Astrocyte (in vitro differentiated cells and primary cell): ENCODE results near the gene CRNN. TPM values are rescaled to one million over a fixed set of nuclear protein-coding genes. Genes with fewer than 3 reads are reported as not detected.

Source experiments
- DNase-seq: peaks from one replicate; pipeline ENCODE4 v3.0.0-alpha.2; 2010; ENCODE audit warnings: low read depth
- FAIRE-seq: peaks from 2 replicates; lab custom pipeline; 2011; peaks lifted over from hg19 to GRCh38; lab: Jason Lieb, UNC
- H2AFZ ChIP-seq: 2 replicates; pipeline ENCODE4 v1.6.0; 2012; ENCODE audit warnings: low read depth, low read length, inconsistent platforms
- H3K27ac ChIP-seq: 2 replicates; pipeline ENCODE4 v1.5.1; 2011; ENCODE audit warnings: low read depth, low read length, inconsistent platforms
- H3K27me3 ChIP-seq: 2 replicates; pipeline ENCODE4 v1.6.0; 2011; ENCODE audit warnings: low read length, inconsistent platforms; ENCODE audit not compliant: insufficient read depth
- H3K36me3 ChIP-seq: 2 replicates; pipeline ENCODE4 v1.5.1; 2011; ENCODE audit warnings: low read length, inconsistent platforms; ENCODE audit not compliant: insufficient read depth
- H3K4me1 ChIP-seq: 2 replicates; pipeline ENCODE4 v1.5.1; 2011; ENCODE audit warnings: low read length, inconsistent platforms; ENCODE audit not compliant: insufficient read depth
- H3K4me2 ChIP-seq: 2 replicates; pipeline ENCODE4 v1.6.0; 2012; ENCODE audit warnings: low read length, inconsistent platforms
- H3K4me3 ChIP-seq: 2 replicates; pipeline ENCODE4 v1.5.1; 2011; ENCODE audit warnings: low read depth, mild to moderate bottlenecking, low read length, inconsistent platforms; ENCODE audit not compliant: insufficient read depth
- H3K79me2 ChIP-seq: 2 replicates; pipeline ENCODE4 v1.6.0; 2012; ENCODE audit warnings: mild to moderate bottlenecking, low read length, inconsistent platforms; ENCODE audit not compliant: insufficient read depth
- H3K9ac ChIP-seq: 2 replicates; pipeline ENCODE4 v1.6.0; 2012; ENCODE audit warnings: mild to moderate bottlenecking, low read length, inconsistent platforms
- H3K9me3 ChIP-seq: 2 replicates; pipeline ENCODE4 v1.5.1; 2012; ENCODE audit warnings: low read depth, mild to moderate bottlenecking, low read length, inconsistent platforms; ENCODE audit not compliant: insufficient read depth
- H4K20me1 ChIP-seq: 2 replicates; pipeline ENCODE4 v1.6.0; 2012; ENCODE audit warnings: low read length, inconsistent platforms; ENCODE audit not compliant: insufficient read depth
- H3K27ac Mint-ChIP-seq: one replicate; pipeline ENCODE4 v1.8.0; 2021; ENCODE audit warnings: mild to moderate bottlenecking, mixed read lengths; ENCODE audit not compliant: unreplicated experiment
- H3K27me3 Mint-ChIP-seq: one replicate; pipeline ENCODE4 v1.8.0; 2021; ENCODE audit warnings: low read depth, mixed read lengths; ENCODE audit not compliant: unreplicated experiment
- H3K36me3 Mint-ChIP-seq: one replicate; pipeline ENCODE4 v1.8.0; 2021; ENCODE audit warnings: low read depth, mixed read lengths; ENCODE audit not compliant: unreplicated experiment
- H3K4me1 Mint-ChIP-seq: one replicate; pipeline ENCODE4 v1.8.0; 2021; ENCODE audit warnings: low read depth, mixed read lengths; ENCODE audit not compliant: unreplicated experiment
- H3K4me3 Mint-ChIP-seq: one replicate; pipeline ENCODE4 v1.8.0; 2021; ENCODE audit warnings: mild to moderate bottlenecking, moderate library complexity, mixed read lengths; ENCODE audit not compliant: unreplicated experiment
- H3K9me3 Mint-ChIP-seq: one replicate; pipeline ENCODE4 v1.8.0; 2021; ENCODE audit warnings: mild to moderate bottlenecking, mixed read lengths; ENCODE audit not compliant: unreplicated experiment
- EZH2 ChIP-seq: IDR thresholded peaks from 2 replicates; pipeline ENCODE4 v1.6.1; 2012; ENCODE audit warnings: mild to moderate bottlenecking, low read length, inconsistent platforms; ENCODE audit not compliant: insufficient read depth
- total RNA-seq: library from RNA; stranded (reverse); gene quantifications from 2 replicates; pipeline ENCODE4 v1.2.1, GENCODE V29; 2021
- TF ChIP-seq, protein P1 (sequence below): IDR thresholded peaks from 2 replicates; pipeline ENCODE4 v1.5.1; 2011; ENCODE audit warnings: low read depth, mild to moderate bottlenecking, inconsistent platforms, low read length, moderate library complexity; ENCODE audit not compliant: insufficient read depth

Gene CRNN
- total RNA-seq, 1 donor from 2014 or later, result not detected

DNA sequence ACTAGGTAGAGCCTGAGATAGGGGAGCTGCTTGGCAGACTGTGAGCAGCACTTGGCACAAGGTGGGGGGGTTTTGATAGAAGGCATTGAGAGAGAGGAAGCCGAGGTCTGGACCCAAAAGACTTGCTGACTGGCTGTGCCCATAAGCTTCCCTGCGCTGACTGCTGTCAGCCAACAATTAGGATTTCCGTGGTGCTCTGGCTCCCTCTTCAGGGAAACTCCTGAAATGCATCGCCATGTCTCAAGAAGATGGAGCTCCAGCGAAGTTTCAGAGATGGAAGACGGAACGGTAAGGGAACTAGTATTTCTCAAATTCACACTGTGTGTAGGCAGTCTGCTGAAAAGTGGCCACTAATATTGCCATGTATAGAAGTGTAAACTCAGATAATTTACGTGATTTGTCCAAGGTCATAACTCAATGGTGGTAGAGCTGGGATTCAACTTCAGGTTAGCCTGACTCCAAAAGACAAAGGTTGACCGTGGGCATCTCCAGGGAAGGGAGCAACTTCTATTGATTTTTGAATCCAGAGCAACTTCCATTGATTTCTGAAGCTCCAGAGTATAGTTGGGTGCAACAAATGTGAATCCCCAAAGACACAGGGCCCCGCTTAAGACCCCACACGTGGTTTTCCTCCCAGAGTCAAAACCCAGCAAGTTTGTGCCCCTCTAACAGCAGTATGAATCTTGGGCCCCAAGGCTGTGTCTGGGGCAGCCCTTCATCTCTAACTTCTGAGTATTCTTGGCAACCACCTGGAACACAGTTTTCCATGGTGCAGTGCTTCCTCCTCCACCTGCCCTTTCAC, 44.5 kb upstream of the CRNN start:
- Histone ChIP-seq H3K9me3 (no peaks in the 10 kb centered on the region), H3K4me1 (no peaks in the 10 kb centered on the region), H3K27ac (no peak overlapping the region), H3K27me3 (peaks cover 2% of the 10 kb centered on the region), H4K20me1 (no peaks in the 10 kb centered on the region), H2AFZ (no peak overlapping the region), H3K4me3 (no peak overlapping the region), H3K4me2 (no peak overlapping the region), H3K9ac (no peak overlapping the region), H3K36me3 (no peaks in the 10 kb centered on the region), H3K79me2 (no peaks in the 10 kb centered on the region)
- Mint-ChIP-seq H3K36me3 (no peaks in the 10 kb centered on the region), H3K4me3 (no peak overlapping the region), H3K27me3 (peaks cover 2% of the 10 kb centered on the region), H3K9me3 (no peaks in the 10 kb centered on the region), H3K4me1 (no peaks in the 10 kb centered on the region), H3K27ac (no peak overlapping the region)
- peak; percentile 59 for FAIRE-seq
- no peak for TF ChIP-seq EZH2
- TF ChIP-seq, protein P1, sequence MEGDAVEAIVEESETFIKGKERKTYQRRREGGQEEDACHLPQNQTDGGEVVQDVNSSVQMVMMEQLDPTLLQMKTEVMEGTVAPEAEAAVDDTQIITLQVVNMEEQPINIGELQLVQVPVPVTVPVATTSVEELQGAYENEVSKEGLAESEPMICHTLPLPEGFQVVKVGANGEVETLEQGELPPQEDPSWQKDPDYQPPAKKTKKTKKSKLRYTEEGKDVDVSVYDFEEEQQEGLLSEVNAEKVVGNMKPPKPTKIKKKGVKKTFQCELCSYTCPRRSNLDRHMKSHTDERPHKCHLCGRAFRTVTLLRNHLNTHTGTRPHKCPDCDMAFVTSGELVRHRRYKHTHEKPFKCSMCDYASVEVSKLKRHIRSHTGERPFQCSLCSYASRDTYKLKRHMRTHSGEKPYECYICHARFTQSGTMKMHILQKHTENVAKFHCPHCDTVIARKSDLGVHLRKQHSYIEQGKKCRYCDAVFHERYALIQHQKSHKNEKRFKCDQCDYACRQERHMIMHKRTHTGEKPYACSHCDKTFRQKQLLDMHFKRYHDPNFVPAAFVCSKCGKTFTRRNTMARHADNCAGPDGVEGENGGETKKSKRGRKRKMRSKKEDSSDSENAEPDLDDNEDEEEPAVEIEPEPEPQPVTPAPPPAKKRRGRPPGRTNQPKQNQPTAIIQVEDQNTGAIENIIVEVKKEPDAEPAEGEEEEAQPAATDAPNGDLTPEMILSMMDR, result peak; percentile 78
- DNase-seq, result peak; percentile 45

DNA sequence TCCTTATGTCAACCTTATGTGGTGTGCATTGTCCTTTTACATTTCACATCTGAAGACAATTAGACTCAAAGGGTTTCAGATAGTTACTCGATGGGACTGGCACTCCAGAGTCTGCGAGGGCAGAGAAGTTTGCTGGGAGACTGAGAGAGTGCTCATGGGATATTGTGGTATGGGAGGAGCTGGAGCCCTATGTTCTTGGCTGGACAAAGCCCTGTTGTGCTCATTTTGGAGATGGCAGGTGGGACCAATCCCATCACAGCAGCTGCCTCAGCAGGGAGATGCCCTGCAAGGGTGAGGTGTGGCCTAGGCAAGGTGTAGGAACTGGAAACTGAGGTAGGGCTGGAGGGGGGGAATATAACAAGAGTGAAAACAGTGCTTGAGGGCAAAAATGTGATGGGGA, 43.5 kb upstream of the CRNN start:
- Mint-ChIP-seq H3K36me3 (no peaks in the 10 kb centered on the region), H3K9me3 (no peaks in the 10 kb centered on the region), H3K4me3 (no peak overlapping the region), H3K27ac (no peak overlapping the region), H3K4me1 (no peaks in the 10 kb centered on the region), H3K27me3 (peaks cover 2% of the 10 kb centered on the region)
- no peak overlapping the region for H3K9ac ChIP-seq
- H3K9me3 ChIP-seq, result no peaks in the 10 kb centered on the region
- no peaks in the 10 kb centered on the region for H3K79me2 ChIP-seq
- H3K4me2 ChIP-seq, result no peak overlapping the region
- FAIRE-seq (no peak), DNase-seq (no peak)
- H3K4me3 ChIP-seq, result no peak overlapping the region
- TF ChIP-seq, protein P1, result no peak
- no peak for TF ChIP-seq EZH2
- no peak overlapping the region for H2AFZ ChIP-seq
- H3K36me3 ChIP-seq, result no peaks in the 10 kb centered on the region
- no peaks in the 10 kb centered on the region for H3K4me1 ChIP-seq
- H3K27ac ChIP-seq, result no peak overlapping the region
- no peaks in the 10 kb centered on the region for H4K20me1 ChIP-seq
- peaks cover 2% of the 10 kb centered on the region for H3K27me3 ChIP-seq

DNA sequence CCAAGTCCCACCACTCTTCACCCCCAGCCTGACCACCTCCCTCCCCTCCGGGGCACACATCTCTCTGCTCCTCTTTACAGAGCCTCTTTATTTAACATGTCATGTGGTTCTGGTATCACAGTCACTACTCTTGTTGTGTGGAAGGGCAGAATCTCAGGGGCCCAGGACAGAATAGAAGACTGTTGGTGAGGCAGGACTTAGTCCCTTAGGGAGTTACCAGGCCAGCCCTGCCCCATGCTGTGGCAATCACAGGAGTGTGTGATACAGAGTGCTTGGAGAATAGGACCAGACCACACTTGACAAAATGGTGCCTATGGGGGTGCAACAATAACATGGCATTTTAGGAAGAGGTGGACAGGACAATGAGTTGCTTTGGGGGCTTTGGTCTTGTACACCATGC, 43.0 kb upstream of the CRNN start:
- no peaks in the 10 kb centered on the region for H3K9me3 ChIP-seq
- no peak overlapping the region for H3K27ac ChIP-seq
- no peaks in the 10 kb centered on the region for H3K79me2 ChIP-seq
- no peak for FAIRE-seq
- no peaks in the 10 kb centered on the region for H4K20me1 ChIP-seq
- Mint-ChIP-seq H3K27ac (no peak overlapping the region), H3K4me1 (no peaks in the 10 kb centered on the region), H3K27me3 (peaks cover 2% of the 10 kb centered on the region), H3K4me3 (no peak overlapping the region), H3K9me3 (no peaks in the 10 kb centered on the region), H3K36me3 (no peaks in the 10 kb centered on the region)
- peaks cover 2% of the 10 kb centered on the region for H3K27me3 ChIP-seq
- H3K4me2 ChIP-seq, result no peak overlapping the region
- H2AFZ ChIP-seq, result no peak overlapping the region
- H3K36me3 ChIP-seq, result no peaks in the 10 kb centered on the region
- TF ChIP-seq, protein P1, result no peak
- no peak for TF ChIP-seq EZH2
- no peak overlapping the region for H3K9ac ChIP-seq
- no peak for DNase-seq
- no peak overlapping the region for H3K4me3 ChIP-seq
- H3K4me1 ChIP-seq, result no peaks in the 10 kb centered on the region
